Choroid plexus epithelial cell (primary cell): ENCODE results near the gene LTA.
A peak's percentile ranks its signal among the peaks of the same experiment; 100 is the strongest.

ENCODE experiments used
- DNase-seq: peaks from one replicate; pipeline ENCODE4 v3.0.0-alpha.2; 2010; ENCODE audit warnings: low read depth
- H3K4me3 ChIP-seq: 2 replicates; pipeline ENCODE4 v1.5.1; 2011; ENCODE audit warnings: low read depth, mild to moderate bottlenecking, control low read depth, low read length, moderate library complexity
- TF ChIP-seq, protein P1 (sequence below): conservative IDR thresholded peaks from 2 replicates; pipeline ENCODE4 v1.5.1; 2011; ENCODE audit warnings: low read depth, mild to moderate bottlenecking, control low read depth, inconsistent platforms, low read length, moderate library complexity

LTA gene

DNA sequence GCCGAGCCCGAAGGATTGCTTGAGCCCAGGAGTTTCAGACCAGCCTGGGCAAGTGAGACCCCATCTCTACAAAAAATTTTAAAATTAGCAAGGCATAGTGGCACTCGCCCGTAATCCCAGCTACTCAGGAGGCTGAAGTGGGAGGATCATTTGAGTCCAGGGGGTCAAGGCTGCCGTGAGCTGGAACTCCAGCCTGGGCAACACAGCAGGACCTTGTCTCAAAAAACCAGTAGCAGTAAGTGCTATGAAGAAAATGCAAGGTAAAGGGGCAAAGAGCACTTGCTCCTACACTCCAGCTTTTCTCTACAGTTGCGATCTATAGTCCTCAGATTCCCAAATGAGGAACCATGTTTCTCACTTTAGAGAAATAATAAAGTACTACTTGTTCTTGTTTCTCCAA, 28.4 kb upstream of the LTA start:
- TF ChIP-seq, protein P1, sequence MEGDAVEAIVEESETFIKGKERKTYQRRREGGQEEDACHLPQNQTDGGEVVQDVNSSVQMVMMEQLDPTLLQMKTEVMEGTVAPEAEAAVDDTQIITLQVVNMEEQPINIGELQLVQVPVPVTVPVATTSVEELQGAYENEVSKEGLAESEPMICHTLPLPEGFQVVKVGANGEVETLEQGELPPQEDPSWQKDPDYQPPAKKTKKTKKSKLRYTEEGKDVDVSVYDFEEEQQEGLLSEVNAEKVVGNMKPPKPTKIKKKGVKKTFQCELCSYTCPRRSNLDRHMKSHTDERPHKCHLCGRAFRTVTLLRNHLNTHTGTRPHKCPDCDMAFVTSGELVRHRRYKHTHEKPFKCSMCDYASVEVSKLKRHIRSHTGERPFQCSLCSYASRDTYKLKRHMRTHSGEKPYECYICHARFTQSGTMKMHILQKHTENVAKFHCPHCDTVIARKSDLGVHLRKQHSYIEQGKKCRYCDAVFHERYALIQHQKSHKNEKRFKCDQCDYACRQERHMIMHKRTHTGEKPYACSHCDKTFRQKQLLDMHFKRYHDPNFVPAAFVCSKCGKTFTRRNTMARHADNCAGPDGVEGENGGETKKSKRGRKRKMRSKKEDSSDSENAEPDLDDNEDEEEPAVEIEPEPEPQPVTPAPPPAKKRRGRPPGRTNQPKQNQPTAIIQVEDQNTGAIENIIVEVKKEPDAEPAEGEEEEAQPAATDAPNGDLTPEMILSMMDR, result no peak
- H3K4me3 ChIP-seq, result no peak overlapping the region
- DNase-seq, result no peak

DNA sequence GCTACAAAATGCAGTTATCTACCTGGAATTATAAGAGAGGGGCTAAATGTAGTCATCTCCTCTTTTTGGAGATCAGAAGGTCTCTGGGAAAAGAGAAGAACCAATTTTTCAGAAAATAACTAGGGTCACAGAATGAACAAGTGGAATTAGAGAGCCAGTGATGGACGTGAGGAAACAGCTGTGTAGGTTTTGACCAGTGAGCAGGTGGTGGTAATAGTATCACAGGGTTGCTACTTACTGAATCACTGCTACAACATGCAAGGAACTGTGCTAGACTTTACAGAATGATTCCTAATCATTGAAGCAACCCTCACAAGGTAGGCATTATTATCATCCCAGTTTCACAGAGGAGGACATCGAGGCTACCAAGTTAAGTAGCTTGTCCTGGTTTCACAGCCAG, 27.4 kb upstream of the LTA start:
- DNase-seq, result no peak
- TF ChIP-seq, protein P1, result no peak
- H3K4me3 ChIP-seq, result no peak overlapping the region

DNA sequence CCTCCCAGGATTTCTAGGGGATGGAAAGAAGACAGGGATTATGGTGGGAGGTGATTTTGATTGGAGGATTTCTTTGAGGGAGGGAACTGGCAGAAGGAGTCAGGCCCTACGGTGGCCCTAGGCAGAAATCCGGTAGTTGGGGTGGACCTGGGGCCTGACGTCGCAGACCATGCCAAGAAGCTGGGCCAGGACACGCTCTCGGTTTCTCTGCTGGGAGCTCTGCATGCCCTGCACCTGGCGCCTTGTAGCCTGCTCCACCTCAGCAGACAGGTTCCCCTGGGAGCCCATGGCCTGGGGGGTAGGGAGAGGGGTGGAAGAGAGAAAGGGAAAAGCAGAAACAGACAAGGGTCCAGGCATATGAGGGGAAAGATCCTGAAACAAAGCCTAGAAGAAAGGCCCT, 26.8 kb upstream of the LTA start:
- H3K4me3 ChIP-seq, result no peak overlapping the region
- TF ChIP-seq, protein P1, result no peak
- DNase-seq, result no peak

DNA sequence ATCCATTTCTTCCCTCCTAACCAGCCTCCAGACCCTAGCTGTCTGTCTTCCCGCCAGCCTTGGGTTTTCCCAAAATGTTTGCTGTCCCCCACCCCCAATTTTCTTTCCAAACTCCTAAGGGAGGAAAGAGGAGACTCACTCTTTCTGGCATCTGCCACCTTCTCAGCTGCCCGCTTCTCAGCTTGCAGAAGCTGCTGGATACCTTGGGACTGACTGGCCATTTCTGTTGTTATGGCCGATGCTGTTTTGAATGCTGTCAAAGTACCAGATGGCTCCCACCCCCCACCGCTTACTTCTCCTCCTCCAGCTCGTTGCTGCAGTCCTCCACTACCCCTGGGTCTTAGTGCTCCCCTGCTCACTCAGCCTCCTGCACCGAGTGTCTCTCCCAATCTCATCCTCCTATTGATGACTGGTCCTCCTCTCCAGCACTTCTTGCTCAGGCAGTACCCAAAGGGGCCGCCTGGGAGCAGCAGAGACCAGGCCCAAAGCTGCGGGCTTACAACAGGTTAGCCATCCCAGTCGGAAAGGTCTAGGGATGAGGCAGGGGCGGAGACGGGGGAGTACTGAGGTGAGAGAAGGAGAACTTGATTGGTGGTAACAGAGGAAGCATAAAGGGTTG, 25.6 kb upstream of the LTA start, which contains the start of gene ATP6V1G2:
TSS of gene ATP6V1G2 (minus strand) at position 270 of the 619 bp plus-strand sequence. CDS start at position 221, 49 bp downstream.
- TF ChIP-seq, protein P1, result peak; percentile 99
- peak within 1 kb of the TSS; percentile 66 for H3K4me3 ChIP-seq
- DNase-seq, result peak; percentile 98

DNA sequence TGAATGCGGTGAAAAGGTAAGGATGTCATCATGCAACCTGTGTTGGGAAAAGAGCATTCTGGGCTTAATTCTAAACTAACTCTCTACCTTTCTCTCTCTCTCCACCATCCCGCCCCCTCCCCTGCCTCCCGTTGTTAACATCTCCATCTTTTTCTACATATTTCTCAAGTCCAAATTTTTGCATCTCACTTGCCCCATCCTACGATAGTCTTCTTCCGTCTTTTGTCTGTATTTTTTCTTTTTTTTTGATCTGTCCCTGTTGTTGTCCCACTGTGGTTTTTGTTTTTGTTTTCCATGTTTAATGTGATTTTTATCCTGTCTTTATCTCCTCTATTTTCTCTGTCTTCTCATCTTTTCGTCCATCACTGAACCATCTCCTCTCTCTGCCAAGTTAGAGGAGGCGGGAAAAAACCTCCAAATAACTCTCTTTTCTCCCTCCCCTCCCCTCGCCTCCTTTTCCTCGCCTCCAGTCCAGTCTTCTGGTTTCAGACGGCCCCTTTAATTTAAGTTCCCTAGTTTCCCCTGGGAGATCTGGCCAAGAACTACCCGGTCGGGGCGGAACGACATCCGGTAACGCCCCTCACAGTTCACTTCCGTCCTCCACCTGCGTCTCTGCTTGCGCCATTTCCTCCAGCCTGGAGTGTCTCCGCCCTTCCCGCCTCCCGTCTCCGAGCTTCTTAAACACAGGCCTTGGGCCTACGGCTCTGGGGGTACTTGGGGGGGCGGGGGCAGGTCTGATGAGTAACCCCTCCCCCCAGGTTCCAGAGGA, 24.9 kb upstream of the LTA start, which contains the start of gene NFKBIL1:
TSS of gene NFKBIL1 (plus strand) at position 651 of the 769 bp plus-strand sequence. CDS start at position 738, 87 bp downstream.
- DNase-seq, result peak; percentile 99
- peak within 1 kb of the TSS; percentile 66 for H3K4me3 ChIP-seq
- TF ChIP-seq, protein P1, result no peak

DNA sequence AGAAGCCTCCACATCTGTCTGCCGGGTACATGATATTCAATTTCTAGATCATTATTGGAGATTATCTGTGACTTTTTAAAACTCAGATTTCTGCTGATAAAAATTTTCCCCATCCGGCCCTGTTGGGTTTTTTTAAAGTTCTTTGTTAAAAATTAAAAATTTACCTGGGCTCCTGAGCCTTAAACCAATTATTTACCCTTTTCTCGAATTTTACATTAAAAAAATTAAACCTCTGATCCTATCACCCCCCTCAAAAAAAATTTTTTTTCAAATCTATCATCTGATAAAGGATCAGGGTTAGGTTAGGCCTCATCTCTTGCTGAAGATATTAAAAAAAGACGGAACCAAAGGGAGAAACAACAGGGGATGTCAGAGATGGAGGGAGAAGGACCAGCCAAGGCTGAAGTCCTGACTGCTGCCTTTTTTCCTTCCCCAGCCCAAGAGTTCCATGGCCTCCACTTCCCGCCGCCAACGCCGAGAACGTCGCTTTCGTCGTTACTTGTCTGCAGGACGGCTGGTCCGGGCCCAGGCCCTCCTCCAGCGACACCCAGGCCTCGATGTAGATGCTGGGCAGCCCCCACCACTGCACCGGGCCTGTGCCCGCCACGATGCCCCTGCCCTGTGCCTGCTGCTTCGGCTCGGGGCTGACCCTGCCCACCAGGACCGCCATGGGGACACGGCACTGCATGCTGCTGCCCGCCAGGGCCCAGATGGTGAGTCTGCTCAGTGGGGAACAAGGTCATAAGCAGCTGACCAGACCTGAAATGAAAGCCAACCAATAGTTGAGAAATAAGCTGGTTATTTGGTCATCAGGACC, 24.2 kb upstream of the LTA start:
- H3K4me3 ChIP-seq, result peak overlapping the region; percentile 66
- DNase-seq, result no peak
- TF ChIP-seq, protein P1, result no peak
